GM21381 (cell line): ENCODE measurements around the gene FIG4.

Experiments used
- ATAC-seq: cut with Tn5 transposase; IDR thresholded peaks from one replicate; pipeline ENCODE4 v1.9.1; 2021; ENCODE audit warnings: mild to moderate bottlenecking, moderate library complexity; ENCODE audit not compliant: unreplicated experiment

The FIG4 gene

GRCh38 chr6:109759098-109759955 is 68.2 kb downstream of the FIG4 start:
- ATAC-seq: no peak

- ATAC-seq: no peak
These were observed 69.1 kb downstream of the FIG4 start for GRCh38 chr6:109760208-109760607.

- ATAC-seq: no peak
These were observed 71.1 kb downstream of the FIG4 start for GRCh38 chr6:109762166-109762565.

- ATAC-seq: no peak
These were observed 71.8 kb downstream of the FIG4 start for GRCh38 chr6:109762769-109763441.

- ATAC-seq: no peak
These were observed 75.1 kb downstream of the FIG4 start for GRCh38 chr6:109766167-109766566.

GRCh38 chr6:109767961-109768360 is 76.9 kb downstream of the FIG4 start:
- no peak for ATAC-seq

- ATAC-seq: no peak
These were observed 77.4 kb downstream of the FIG4 start for GRCh38 chr6:109768485-109768884.

- no peak for ATAC-seq
These were observed 78.1 kb downstream of the FIG4 start for GRCh38 chr6:109769213-109769612.

- ATAC-seq: no peak
These were observed 79.0 kb downstream of the FIG4 start for GRCh38 chr6:109770047-109770446.

GRCh38 chr6:109770779-109771178 is 79.7 kb downstream of the FIG4 start:
- no peak for ATAC-seq

GRCh38 chr6:109771939-109772755 is 81.1 kb downstream of the FIG4 start:
- ATAC-seq: peak; percentile 52

- ATAC-seq: no peak
These were observed 81.9 kb downstream of the FIG4 start for GRCh38 chr6:109772883-109773431.

- ATAC-seq: no peak
These were observed 89.9 kb downstream of the FIG4 start for GRCh38 chr6:109781001-109781400.

GRCh38 chr6:109782491-109782999 is 91.4 kb downstream of the FIG4 start:
- ATAC-seq: no peak

- no peak for ATAC-seq
These were observed 92.3 kb downstream of the FIG4 start for GRCh38 chr6:109783250-109783986.

GRCh38 chr6:109787312-109787711 is 96.2 kb downstream of the FIG4 start:
- ATAC-seq: no peak

- no peak for ATAC-seq
These were observed 97.6 kb downstream of the FIG4 start for GRCh38 chr6:109788687-109789086.

- ATAC-seq: no peak
These were observed 99.0 kb downstream of the FIG4 start for GRCh38 chr6:109790131-109790530.

- no peak for ATAC-seq
These were observed 100.2 kb downstream of the FIG4 start for GRCh38 chr6:109791301-109791700.

GRCh38 chr6:109793021-109793420 is 101.9 kb downstream of the FIG4 start:
- no peak for ATAC-seq
